ENCODE results near the gene KIF3A.

Gene KIF3A

DNA sequence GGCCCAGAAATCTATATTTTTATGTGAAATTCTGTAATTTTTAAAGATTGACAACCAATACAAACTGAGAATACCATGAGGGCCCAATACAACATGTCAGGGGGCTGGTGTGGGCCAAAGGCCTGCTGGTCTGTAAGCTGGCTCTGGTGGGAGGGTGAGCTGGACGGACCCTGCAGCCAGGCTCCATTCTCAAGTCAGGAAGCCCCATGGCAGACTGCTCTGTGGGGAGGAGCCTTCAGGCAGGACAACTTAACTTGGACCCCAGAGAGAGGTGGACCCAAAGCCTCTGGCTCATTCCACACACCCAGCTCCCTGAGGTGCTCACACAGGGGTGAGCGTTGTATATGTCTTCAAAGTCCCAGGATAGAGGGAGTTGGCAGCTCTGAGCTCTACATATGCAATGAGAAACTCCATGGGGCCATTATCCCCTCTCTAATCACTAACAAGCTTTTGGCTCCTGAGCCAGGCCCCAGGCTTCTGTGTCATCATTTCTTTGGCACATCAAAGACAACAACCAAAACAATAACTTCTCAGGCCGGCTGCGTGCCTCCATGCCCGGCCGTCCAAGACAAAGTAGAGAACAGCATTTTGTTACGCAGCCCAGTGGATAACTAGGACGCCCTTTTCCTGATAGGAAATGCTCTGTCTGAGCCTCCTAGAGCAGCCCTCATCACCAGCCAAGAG, 33.3 kb upstream of the KIF3A start:
- Histone ChIP-seq H3K9me3 (replicated peaks in 1 of 2; ENCODE audit: control insufficient read depth in 2 of 2, insufficient read depth in 1 of 2, low read depth in 1 of 2, low read length in 2 of 2) (no peaks in the 10 kb centered on the region), H4K91ac (ENCODE audit: low read depth, low read length, poor library complexity) (no peak overlapping the region), H3K4me2 (ENCODE audit: insufficient read depth, low read length, poor library complexity, severe bottlenecking) (no peak overlapping the region), H3K27me3 (ENCODE audit: control insufficient read depth in 3 of 3, insufficient read depth in 3 of 3, low read depth in 1 of 3, low read length in 3 of 3) (no peaks in the 10 kb centered on the region), H2AFZ (ENCODE audit: low read length) (no peak overlapping the region), H3K23ac (ENCODE audit: low read depth, low read length, poor library complexity) (peak overlapping the region; percentile 48), H3K4ac (ENCODE audit: low read length) (no peak overlapping the region), H2BK5ac (ENCODE audit: low read length) (peak overlapping the region; percentile 7), H2BK120ac (ENCODE audit: low read depth, low read length) (no peak overlapping the region), H3K36me3 (replicated peaks in 1 of 2; ENCODE audit: control insufficient read depth in 2 of 2, insufficient read depth in 2 of 2, low read length in 2 of 2) (no peaks in the 10 kb centered on the region), H4K8ac (ENCODE audit: low read depth, low read length) (no peak overlapping the region), H3K79me1 (ENCODE audit: low read depth, low read length) (peaks cover 22% of the 10 kb centered on the region), H3K9ac (ENCODE audit: low read depth, low read length, poor library complexity) (no peak overlapping the region), H3K14ac (ENCODE audit: low read length) (peak overlapping the region; percentile 17), H2BK15ac (ENCODE audit: low read length) (no peak overlapping the region), H3K27ac (replicated peaks; ENCODE audit: low read length) (no peak overlapping the region), H2AK5ac (ENCODE audit: low read depth, low read length) (no peak overlapping the region), H3K4me3 (ENCODE audit: low read length in 2 of 2) (no peak overlapping the region), H3K18ac (ENCODE audit: low read length) (peak overlapping the region; percentile 58), H3K4me1 (ENCODE audit: control insufficient read depth in 2 of 2, insufficient read depth in 1 of 2, low read depth in 1 of 2, low read length in 2 of 2) (peaks cover 2 to 26% of the 10 kb centered on the region in 2 donors), H2BK12ac (ENCODE audit: low read length) (peak overlapping the region; percentile 70)
- DNase-seq (ENCODE audit: low spot score), result no peak
- WGBS, 2 donors (ENCODE audit: extremely low coverage in 2 of 2, insufficient read length in 2 of 2, insufficient replicate concordance in 1 of 2), result no CpG with 5 or more reads among the region's 8 CpGs

DNA sequence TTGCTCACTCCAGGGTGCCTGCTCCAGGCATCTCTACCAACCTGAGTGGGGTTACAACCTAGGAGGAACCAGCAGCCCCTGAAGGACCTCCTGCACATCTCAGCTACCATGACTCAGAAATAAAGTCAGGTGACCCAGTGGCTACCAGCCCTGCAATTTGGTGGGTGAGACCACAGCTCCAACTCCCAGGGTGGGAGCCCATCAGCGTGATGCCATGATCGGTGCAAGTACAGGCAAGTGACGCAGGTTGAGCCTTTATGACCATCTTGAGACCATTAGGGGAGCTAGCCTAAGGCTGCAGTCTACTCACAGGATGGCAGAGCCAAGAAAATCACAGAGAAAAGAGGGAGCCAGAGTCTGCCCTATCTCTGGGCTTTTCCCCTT, 31.1 kb upstream of the KIF3A start:
- Histone ChIP-seq H3K79me1 (ENCODE audit: low read depth, low read length) (peaks cover 16% of the 10 kb centered on the region), H3K23ac (ENCODE audit: low read depth, low read length, poor library complexity) (no peak overlapping the region), H2AFZ (ENCODE audit: low read length) (no peak overlapping the region), H3K9me3 (replicated peaks in 1 of 2; ENCODE audit: control insufficient read depth in 2 of 2, insufficient read depth in 1 of 2, low read depth in 1 of 2, low read length in 2 of 2) (no peaks in the 10 kb centered on the region), H2AK5ac (ENCODE audit: low read depth, low read length) (no peak overlapping the region), H3K27me3 (ENCODE audit: control insufficient read depth in 3 of 3, insufficient read depth in 3 of 3, low read depth in 1 of 3, low read length in 3 of 3) (no peaks in the 10 kb centered on the region), H3K4ac (ENCODE audit: low read length) (no peak overlapping the region), H3K18ac (ENCODE audit: low read length) (no peak overlapping the region), H3K4me2 (ENCODE audit: insufficient read depth, low read length, poor library complexity, severe bottlenecking) (no peak overlapping the region), H2BK120ac (ENCODE audit: low read depth, low read length) (no peak overlapping the region), H3K4me1 (ENCODE audit: control insufficient read depth in 2 of 2, insufficient read depth in 1 of 2, low read depth in 1 of 2, low read length in 2 of 2) (peaks cover 0 to 17% of the 10 kb centered on the region in 2 donors), H2BK15ac (ENCODE audit: low read length) (no peak overlapping the region), H3K9ac (ENCODE audit: low read depth, low read length, poor library complexity) (no peak overlapping the region), H3K14ac (ENCODE audit: low read length) (no peak overlapping the region), H3K27ac (replicated peaks; ENCODE audit: low read length) (no peak overlapping the region), H3K4me3 (ENCODE audit: low read length in 2 of 2) (no peak overlapping the region), H4K91ac (ENCODE audit: low read depth, low read length, poor library complexity) (no peak overlapping the region), H4K8ac (ENCODE audit: low read depth, low read length) (no peak overlapping the region), H2BK5ac (ENCODE audit: low read length) (no peak overlapping the region), H2BK12ac (ENCODE audit: low read length) (no peak overlapping the region), H3K36me3 (replicated peaks in 1 of 2; ENCODE audit: control insufficient read depth in 2 of 2, insufficient read depth in 2 of 2, low read length in 2 of 2) (peaks cover 10 to 17% of the 10 kb centered on the region in 2 donors)
- no peak for DNase-seq (ENCODE audit: low spot score)
- no CpG with 5 or more reads among the region's 3 CpGs for WGBS, 2 donors (ENCODE audit: extremely low coverage in 2 of 2, insufficient read length in 2 of 2, insufficient replicate concordance in 1 of 2)

DNA sequence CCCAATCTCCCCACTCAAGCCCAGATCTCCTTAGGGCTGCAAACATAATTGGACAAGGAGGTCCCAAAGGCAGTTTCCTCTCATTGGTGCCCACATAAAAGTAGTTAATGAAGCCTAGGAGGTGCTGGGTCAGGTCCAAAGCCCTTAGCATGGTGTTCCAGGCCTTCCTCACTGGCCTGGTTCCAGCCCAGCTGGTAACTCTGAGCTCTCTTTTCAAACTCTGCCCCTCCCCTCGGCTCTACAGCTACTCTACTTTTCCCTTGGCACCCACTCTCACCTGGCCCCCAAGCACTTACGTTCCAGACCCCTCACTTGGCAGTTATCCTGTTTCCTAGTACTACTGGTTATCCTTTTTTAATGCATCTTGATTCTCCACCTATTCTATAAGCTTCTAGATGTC, 29.8 kb upstream of the KIF3A start:
- Histone ChIP-seq H3K4me2 (ENCODE audit: insufficient read depth, low read length, poor library complexity, severe bottlenecking) (no peak overlapping the region), H2AFZ (ENCODE audit: low read length) (no peak overlapping the region), H3K36me3 (replicated peaks in 1 of 2; ENCODE audit: control insufficient read depth in 2 of 2, insufficient read depth in 2 of 2, low read length in 2 of 2) (peaks cover 21 to 30% of the 10 kb centered on the region in 2 donors), H3K4me1 (ENCODE audit: control insufficient read depth in 2 of 2, insufficient read depth in 1 of 2, low read depth in 1 of 2, low read length in 2 of 2) (peaks cover 0 to 13% of the 10 kb centered on the region in 2 donors), H3K9ac (ENCODE audit: low read depth, low read length, poor library complexity) (no peak overlapping the region), H2BK120ac (ENCODE audit: low read depth, low read length) (no peak overlapping the region), H3K27me3 (ENCODE audit: control insufficient read depth in 3 of 3, insufficient read depth in 3 of 3, low read depth in 1 of 3, low read length in 3 of 3) (no peaks in the 10 kb centered on the region), H2BK15ac (ENCODE audit: low read length) (no peak overlapping the region), H3K79me1 (ENCODE audit: low read depth, low read length) (peaks cover 9% of the 10 kb centered on the region), H3K27ac (replicated peaks; ENCODE audit: low read length) (no peak overlapping the region), H3K18ac (ENCODE audit: low read length) (no peak overlapping the region), H2BK12ac (ENCODE audit: low read length) (no peak overlapping the region), H4K91ac (ENCODE audit: low read depth, low read length, poor library complexity) (no peak overlapping the region), H3K14ac (ENCODE audit: low read length) (no peak overlapping the region), H3K4me3 (ENCODE audit: low read length in 2 of 2) (no peak overlapping the region), H2BK5ac (ENCODE audit: low read length) (no peak overlapping the region), H3K9me3 (replicated peaks in 1 of 2; ENCODE audit: control insufficient read depth in 2 of 2, insufficient read depth in 1 of 2, low read depth in 1 of 2, low read length in 2 of 2) (no peaks in the 10 kb centered on the region), H2AK5ac (ENCODE audit: low read depth, low read length) (no peak overlapping the region), H3K4ac (ENCODE audit: low read length) (no peak overlapping the region), H3K23ac (ENCODE audit: low read depth, low read length, poor library complexity) (no peak overlapping the region), H4K8ac (ENCODE audit: low read depth, low read length) (no peak overlapping the region)
- no peak for DNase-seq (ENCODE audit: low spot score)
- no CpG with 5 or more reads among the region's 2 CpGs for WGBS, 2 donors (ENCODE audit: extremely low coverage in 2 of 2, insufficient read length in 2 of 2, insufficient replicate concordance in 1 of 2)

DNA sequence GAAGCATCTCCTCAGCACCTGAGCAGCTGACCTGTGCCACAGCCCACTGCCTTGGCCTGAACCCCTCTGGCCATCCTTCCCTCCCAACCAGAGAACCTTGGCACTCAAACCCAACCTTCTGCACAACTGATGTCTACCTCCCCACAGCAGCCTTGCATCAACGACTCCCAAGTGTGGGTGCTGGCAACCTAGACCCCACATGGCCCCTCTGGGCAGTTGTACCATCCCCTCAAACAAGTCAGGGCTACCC, 29.4 kb upstream of the KIF3A start:
- H3K4me1 ChIP-seq (ENCODE audit: control insufficient read depth in 2 of 2, insufficient read depth in 1 of 2, low read depth in 1 of 2, low read length in 2 of 2), result peaks cover 0 to 9% of the 10 kb centered on the region in 2 donors
- no peak overlapping the region for H3K18ac ChIP-seq (ENCODE audit: low read length)

More for the DNA sequence above, 29.4 kb upstream of the KIF3A start:
- Histone ChIP-seq H3K4ac (ENCODE audit: low read length) (no peak overlapping the region), H3K79me1 (ENCODE audit: low read depth, low read length) (peaks cover 9% of the 10 kb centered on the region), H4K8ac (ENCODE audit: low read depth, low read length) (no peak overlapping the region), H2BK12ac (ENCODE audit: low read length) (no peak overlapping the region), H3K36me3 (replicated peaks in 1 of 2; ENCODE audit: control insufficient read depth in 2 of 2, insufficient read depth in 2 of 2, low read length in 2 of 2) (peaks cover 24 to 34% of the 10 kb centered on the region in 2 donors), H2BK120ac (ENCODE audit: low read depth, low read length) (no peak overlapping the region), H3K4me3 (ENCODE audit: low read length in 2 of 2) (no peak overlapping the region), H4K91ac (ENCODE audit: low read depth, low read length, poor library complexity) (no peak overlapping the region), H2AK5ac (ENCODE audit: low read depth, low read length) (no peak overlapping the region), H2BK5ac (ENCODE audit: low read length) (no peak overlapping the region), H3K14ac (ENCODE audit: low read length) (peak overlapping the region; percentile 21), H3K27ac (replicated peaks; ENCODE audit: low read length) (no peak overlapping the region), H3K9ac (ENCODE audit: low read depth, low read length, poor library complexity) (no peak overlapping the region), H3K9me3 (replicated peaks in 1 of 2; ENCODE audit: control insufficient read depth in 2 of 2, insufficient read depth in 1 of 2, low read depth in 1 of 2, low read length in 2 of 2) (no peaks in the 10 kb centered on the region), H3K23ac (ENCODE audit: low read depth, low read length, poor library complexity) (peak overlapping the region; percentile 47), H2AFZ (ENCODE audit: low read length) (no peak overlapping the region), H2BK15ac (ENCODE audit: low read length) (no peak overlapping the region), H3K27me3 (ENCODE audit: control insufficient read depth in 3 of 3, insufficient read depth in 3 of 3, low read depth in 1 of 3, low read length in 3 of 3) (no peaks in the 10 kb centered on the region), H3K4me2 (ENCODE audit: insufficient read depth, low read length, poor library complexity, severe bottlenecking) (no peak overlapping the region)
- DNase-seq (ENCODE audit: low spot score), result no peak
- no CpG with 5 or more reads among the region's 1 CpG for WGBS, 2 donors (ENCODE audit: extremely low coverage in 2 of 2, insufficient read length in 2 of 2, insufficient replicate concordance in 1 of 2)

Data from neuronal stem cell (in vitro differentiated cells).